ENCODE measurements around the gene CDKAL1. TPM values are rescaled to one million over a fixed set of nuclear protein-coding genes. Genes with fewer than 3 reads are reported as not detected.

CDKAL1 gene
- total and polyA plus RNA-seq, 3 experiments from 2014 or later, result 26.7 to 30.2 (median 29.6) TPM

- H3K4me3 Mint-ChIP-seq, result no peak overlapping the region
- POLR2A ChIA-PET, result no interaction called here
- no peaks in the 10 kb centered on the region for H3K27me3 ChIP-seq (ENCODE audit: insufficient read depth, low read length, poor library complexity, severe bottlenecking)
- peak overlapping the region in 4 of 8 donors; percentile 4 to 70 (median 40) for H3K27ac Mint-ChIP-seq
- CTCF ChIA-PET, result no interaction called here
- H3K9me3 ChIP-seq (ENCODE audit: low read length), result no peaks in the 10 kb centered on the region
- no peaks in the 10 kb centered on the region for H3K4me1 ChIP-seq (ENCODE audit: insufficient read depth, low read length)
- no peak overlapping the region for H3K4me3 ChIP-seq (ENCODE audit: low read length)
- no peaks in the 10 kb centered on the region for H3K27me3 Mint-ChIP-seq
- DNase-seq, result no peak
- peaks cover 21 to 37% (median 25%) of the 10 kb centered on the region in 3 donors for H3K36me3 Mint-ChIP-seq
- no peak overlapping the region for H3K27ac ChIP-seq (ENCODE audit: low read depth, low read length)
- peaks cover 0 to 6% (median 0%) of the 10 kb centered on the region in 3 donors for H3K4me1 Mint-ChIP-seq
- peaks cover 2 to 23% (median 16%) of the 10 kb centered on the region in 5 donors for H3K9me3 Mint-ChIP-seq
- no peaks in the 10 kb centered on the region for H3K36me3 ChIP-seq (ENCODE audit: insufficient read depth, low read length)
These were observed 274.7 kb downstream of the CDKAL1 start for GRCh38 chr6:20808924-20809323.

- Histone ChIP-seq H3K27me3 (ENCODE audit: insufficient read depth, low read length, poor library complexity, severe bottlenecking) (no peaks in the 10 kb centered on the region), H3K4me1 (ENCODE audit: insufficient read depth, low read length) (no peaks in the 10 kb centered on the region), H3K9me3 (ENCODE audit: low read length) (no peaks in the 10 kb centered on the region), H3K4me3 (ENCODE audit: low read length) (no peak overlapping the region), H3K36me3 (ENCODE audit: insufficient read depth, low read length) (no peaks in the 10 kb centered on the region), H3K27ac (ENCODE audit: low read depth, low read length) (no peak overlapping the region)
- Mint-ChIP-seq H3K27ac (peak overlapping the region in 2 of 8 donors; percentile 4 to 39), H3K36me3 (peaks cover 13 to 31% (median 20%) of the 10 kb centered on the region in 3 donors), H3K27me3 (no peaks in the 10 kb centered on the region), H3K4me1 (peaks cover 0 to 9% (median 3%) of the 10 kb centered on the region in 3 donors), H3K9me3 (peaks cover 2 to 13% (median 11%) of the 10 kb centered on the region in 5 donors), H3K4me3 (no peak overlapping the region)
- CTCF ChIA-PET, result no interaction called here
- no peak for DNase-seq
- POLR2A ChIA-PET, result no interaction called here
These were observed 276.5 kb downstream of the CDKAL1 start for GRCh38 chr6:20810727-20811108.

- no peaks in the 10 kb centered on the region for H3K9me3 ChIP-seq (ENCODE audit: low read length)
- no peak overlapping the region for H3K4me3 Mint-ChIP-seq
- CTCF ChIA-PET, result no interaction called here
These were observed 277.0 kb downstream of the CDKAL1 start for GRCh38 chr6:20811109-20811761.

GRCh38 chr6:20812776-20813175, 278.5 kb downstream of the CDKAL1 start:
- H3K4me3 ChIP-seq (ENCODE audit: low read length), result no peak overlapping the region
- Mint-ChIP-seq H3K4me3 (no peak overlapping the region), H3K27me3 (no peaks in the 10 kb centered on the region), H3K9me3 (peaks cover 0 to 2% (median 0%) of the 10 kb centered on the region in 5 donors), H3K27ac (no peak overlapping the region), H3K4me1 (peaks cover 4 to 9% (median 7%) of the 10 kb centered on the region in 3 donors), H3K36me3 (peaks cover 3 to 23% (median 13%) of the 10 kb centered on the region in 3 donors)
- no peaks in the 10 kb centered on the region for H3K27me3 ChIP-seq (ENCODE audit: insufficient read depth, low read length, poor library complexity, severe bottlenecking)
- ChIA-PET CTCF (no interaction called here), POLR2A (no interaction called here)
- no peak for DNase-seq
- H3K9me3 ChIP-seq (ENCODE audit: low read length), result no peaks in the 10 kb centered on the region
- H3K4me1 ChIP-seq (ENCODE audit: insufficient read depth, low read length), result no peaks in the 10 kb centered on the region
- no peaks in the 10 kb centered on the region for H3K36me3 ChIP-seq (ENCODE audit: insufficient read depth, low read length)
- H3K27ac ChIP-seq (ENCODE audit: low read depth, low read length), result no peak overlapping the region

More at GRCh38 chr6:20811109-20811761, 277.0 kb downstream of the CDKAL1 start:
- POLR2A ChIA-PET, result no interaction called here
- Histone ChIP-seq H3K27me3 (ENCODE audit: insufficient read depth, low read length, poor library complexity, severe bottlenecking) (no peaks in the 10 kb centered on the region), H3K27ac (ENCODE audit: low read depth, low read length) (no peak overlapping the region), H3K36me3 (ENCODE audit: insufficient read depth, low read length) (no peaks in the 10 kb centered on the region), H3K4me3 (ENCODE audit: low read length) (no peak overlapping the region), H3K4me1 (ENCODE audit: insufficient read depth, low read length) (no peaks in the 10 kb centered on the region)
- peak overlapping the region in 1 of 8 donors; percentile 39 for H3K27ac Mint-ChIP-seq
- DNase-seq, result no peak
- H3K27me3 Mint-ChIP-seq, result no peaks in the 10 kb centered on the region
- peaks cover 2 to 8% (median 6%) of the 10 kb centered on the region in 5 donors for H3K9me3 Mint-ChIP-seq
- peaks cover 4 to 9% (median 6%) of the 10 kb centered on the region in 3 donors for H3K4me1 Mint-ChIP-seq
- peaks cover 8 to 29% (median 17%) of the 10 kb centered on the region in 3 donors for H3K36me3 Mint-ChIP-seq

- peaks cover 2 to 18% (median 9%) of the 10 kb centered on the region in 3 donors for H3K36me3 Mint-ChIP-seq
- Histone ChIP-seq H3K4me3 (ENCODE audit: low read length) (no peak overlapping the region), H3K4me1 (ENCODE audit: insufficient read depth, low read length) (no peaks in the 10 kb centered on the region), H3K27ac (ENCODE audit: low read depth, low read length) (no peak overlapping the region), H3K36me3 (ENCODE audit: insufficient read depth, low read length) (no peaks in the 10 kb centered on the region), H3K9me3 (ENCODE audit: low read length) (no peaks in the 10 kb centered on the region), H3K27me3 (ENCODE audit: insufficient read depth, low read length, poor library complexity, severe bottlenecking) (no peaks in the 10 kb centered on the region)
- H3K4me3 Mint-ChIP-seq, result no peak overlapping the region
- DNase-seq, result no peak
- POLR2A ChIA-PET, result no interaction called here
- peaks cover 0 to 2% (median 0%) of the 10 kb centered on the region in 5 donors for H3K9me3 Mint-ChIP-seq
- CTCF ChIA-PET, result no interaction called here
- no peaks in the 10 kb centered on the region for H3K27me3 Mint-ChIP-seq
- H3K27ac Mint-ChIP-seq, result no peak overlapping the region
- peaks cover 4 to 7% (median 6%) of the 10 kb centered on the region in 3 donors for H3K4me1 Mint-ChIP-seq
These were observed 280.2 kb downstream of the CDKAL1 start for GRCh38 chr6:20814494-20814893.

GRCh38 chr6:20816126-20816525, 281.9 kb downstream of the CDKAL1 start:
- H3K27ac Mint-ChIP-seq, result no peak overlapping the region
- H3K27ac ChIP-seq (ENCODE audit: low read depth, low read length), result no peak overlapping the region
- no peaks in the 10 kb centered on the region for H3K9me3 ChIP-seq (ENCODE audit: low read length)
- peaks cover 3 to 7% (median 4%) of the 10 kb centered on the region in 3 donors for H3K4me1 Mint-ChIP-seq
- DNase-seq, result no peak
- H3K9me3 Mint-ChIP-seq, result peaks cover 0 to 2% (median 0%) of the 10 kb centered on the region in 5 donors
- peaks cover 11 to 27% (median 14%) of the 10 kb centered on the region in 3 donors for H3K36me3 Mint-ChIP-seq
- no peaks in the 10 kb centered on the region for H3K27me3 Mint-ChIP-seq
- ChIA-PET POLR2A (no interaction called here), CTCF (interaction anchor here (0.6 kb wide), 1 partner anchor 15 kb away, joined by 3 read pairs; no protein-coding TSS in a partner anchor)
- H3K27me3 ChIP-seq (ENCODE audit: insufficient read depth, low read length, poor library complexity, severe bottlenecking), result no peaks in the 10 kb centered on the region
- H3K36me3 ChIP-seq (ENCODE audit: insufficient read depth, low read length), result no peaks in the 10 kb centered on the region
- no peak overlapping the region for H3K4me3 ChIP-seq (ENCODE audit: low read length)
- no peaks in the 10 kb centered on the region for H3K4me1 ChIP-seq (ENCODE audit: insufficient read depth, low read length)
- H3K4me3 Mint-ChIP-seq, result no peak overlapping the region

GRCh38 chr6:20817806-20818320, 283.6 kb downstream of the CDKAL1 start:
- no peak overlapping the region for H3K27ac ChIP-seq (ENCODE audit: low read depth, low read length)
- H3K27ac Mint-ChIP-seq, result peak overlapping the region in 1 of 8 donors; percentile 51
- H3K27me3 Mint-ChIP-seq, result no peaks in the 10 kb centered on the region
- H3K9me3 ChIP-seq (ENCODE audit: low read length), result no peaks in the 10 kb centered on the region
- H3K36me3 ChIP-seq (ENCODE audit: insufficient read depth, low read length), result no peaks in the 10 kb centered on the region
- peaks cover 15 to 41% (median 20%) of the 10 kb centered on the region in 3 donors for H3K36me3 Mint-ChIP-seq
- no peaks in the 10 kb centered on the region for H3K27me3 ChIP-seq (ENCODE audit: insufficient read depth, low read length, poor library complexity, severe bottlenecking)
- DNase-seq, result no peak
- ChIA-PET CTCF (no interaction called here), POLR2A (no interaction called here)
- H3K4me3 Mint-ChIP-seq, result no peak overlapping the region
- H3K4me1 Mint-ChIP-seq, result peaks cover 3 to 7% (median 4%) of the 10 kb centered on the region in 3 donors
- no peaks in the 10 kb centered on the region for H3K4me1 ChIP-seq (ENCODE audit: insufficient read depth, low read length)
- H3K4me3 ChIP-seq (ENCODE audit: low read length), result no peak overlapping the region
- peaks cover 0 to 3% (median 0%) of the 10 kb centered on the region in 5 donors for H3K9me3 Mint-ChIP-seq

- Histone ChIP-seq H3K4me1 (ENCODE audit: insufficient read depth, low read length) (no peaks in the 10 kb centered on the region), H3K4me3 (ENCODE audit: low read length) (no peak overlapping the region), H3K9me3 (ENCODE audit: low read length) (no peaks in the 10 kb centered on the region), H3K27me3 (ENCODE audit: insufficient read depth, low read length, poor library complexity, severe bottlenecking) (no peaks in the 10 kb centered on the region), H3K27ac (ENCODE audit: low read depth, low read length) (no peak overlapping the region), H3K36me3 (ENCODE audit: insufficient read depth, low read length) (no peaks in the 10 kb centered on the region)
- no peaks in the 10 kb centered on the region for H3K27me3 Mint-ChIP-seq
- no peak overlapping the region for H3K27ac Mint-ChIP-seq
- peaks cover 0 to 1% (median 0%) of the 10 kb centered on the region in 5 donors for H3K9me3 Mint-ChIP-seq
- POLR2A ChIA-PET, result no interaction called here
- DNase-seq, result no peak
- no peak overlapping the region for H3K4me3 Mint-ChIP-seq
- peaks cover 0 to 4% (median 3%) of the 10 kb centered on the region in 3 donors for H3K4me1 Mint-ChIP-seq
- H3K36me3 Mint-ChIP-seq, result peaks cover 20 to 38% (median 26%) of the 10 kb centered on the region in 3 donors
- CTCF ChIA-PET, result no interaction called here
These were observed 285.6 kb downstream of the CDKAL1 start for GRCh38 chr6:20819774-20820400.

All from CD8-positive, alpha-beta memory T cell (primary cell).